Activated T-cell treated with anti-CD3 and anti-CD28 coated beads for 24 hours (primary cell): Measurements from ENCODE around the gene GRIN2C.
"Not testable (repeated sequence)": the region's sequence is repeated elsewhere in the genome, so short reads cannot be mapped to it uniquely, and the experiment has no call there.

ENCODE experiments used
- DNase-seq: peaks from one replicate; pipeline ENCODE4 v3.0.0-alpha.2; 2020; ENCODE audit warnings: low read depth

Gene GRIN2C

DNA sequence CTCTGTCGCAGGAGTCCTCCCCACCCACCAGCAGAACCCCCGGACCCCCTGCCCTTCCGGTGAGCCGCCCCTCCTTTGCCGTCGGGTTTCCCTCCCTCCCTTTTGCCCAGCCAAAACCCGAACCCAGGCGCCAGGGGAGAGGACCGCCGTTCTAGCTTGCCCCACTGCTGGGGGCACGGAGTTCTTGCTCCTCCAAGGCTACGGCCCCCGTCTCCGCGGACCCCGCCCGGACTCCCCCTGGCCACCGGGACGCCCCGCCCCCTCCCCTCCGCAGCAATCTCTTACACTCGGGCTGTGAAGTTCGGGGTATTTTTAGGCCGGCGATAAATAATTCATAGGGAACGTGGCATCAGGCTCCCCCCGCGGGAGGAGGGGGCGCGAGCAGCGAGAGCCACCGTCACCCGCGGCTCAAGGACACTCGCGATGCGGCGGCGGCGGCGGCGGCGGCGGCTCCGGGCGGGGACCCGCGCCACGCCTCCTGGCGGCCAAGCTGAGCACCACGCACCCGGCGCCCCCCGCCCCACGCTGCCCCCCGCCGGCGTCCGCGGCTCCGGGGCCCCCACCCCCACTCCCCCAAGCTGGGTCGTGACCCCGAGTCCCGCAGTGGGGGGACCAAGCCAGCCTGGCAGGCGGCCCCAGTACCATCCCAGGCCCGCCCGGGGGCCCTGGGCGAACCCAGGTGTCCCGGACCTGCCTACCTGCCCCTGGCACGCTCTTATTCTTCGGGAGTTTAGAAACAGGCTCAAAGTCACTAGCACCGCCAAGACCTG, at the start of gene GRIN2C:
TSS of gene GRIN2C (minus strand) at position 427 of the 770 bp plus-strand sequence. CDS start 4,793 bp downstream, outside the sequence.
- no peak for DNase-seq

DNA sequence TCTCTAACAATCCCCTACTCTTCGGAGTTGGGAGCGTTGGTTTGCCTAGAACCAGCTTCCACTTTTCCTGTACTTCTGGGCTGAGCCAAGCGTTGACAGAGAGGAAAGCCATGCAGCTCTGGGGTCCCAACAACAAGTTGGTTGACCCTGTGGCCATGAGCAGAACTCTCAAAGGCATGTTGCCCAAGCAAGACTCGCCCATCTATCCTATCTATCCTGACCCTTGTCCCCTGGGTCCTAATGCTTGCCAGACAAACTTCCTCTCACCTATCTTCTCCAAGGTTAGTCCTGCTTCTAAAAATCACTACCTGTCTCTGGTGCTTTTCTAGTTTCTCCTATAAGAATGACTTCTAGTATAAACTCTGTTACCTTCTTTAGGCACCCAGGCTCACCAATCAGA, 49.4 kb upstream of the GRIN2C start:
- DNase-seq: not testable (repeated sequence)

DNA sequence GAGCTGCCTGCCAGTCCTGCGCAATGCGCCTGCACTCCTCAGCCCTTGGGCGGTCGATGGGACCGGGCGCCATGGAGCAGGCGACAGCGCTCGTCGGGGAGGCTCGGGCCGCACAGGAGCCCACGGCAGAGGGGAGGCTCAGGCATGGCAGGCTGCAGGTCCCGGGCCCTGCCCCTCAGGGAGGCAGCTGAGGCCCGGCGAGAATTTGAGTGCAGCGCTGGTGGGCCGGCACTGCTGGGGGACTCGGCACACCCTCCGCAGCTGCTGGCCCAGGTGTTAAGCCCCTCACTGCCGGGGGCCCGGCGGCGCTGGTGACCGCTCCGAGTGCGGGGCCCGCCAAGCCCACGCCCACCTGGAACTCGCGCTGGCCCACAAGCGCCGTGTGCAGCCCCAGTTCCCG, 47.3 kb upstream of the GRIN2C start:
- no peak for DNase-seq

DNA sequence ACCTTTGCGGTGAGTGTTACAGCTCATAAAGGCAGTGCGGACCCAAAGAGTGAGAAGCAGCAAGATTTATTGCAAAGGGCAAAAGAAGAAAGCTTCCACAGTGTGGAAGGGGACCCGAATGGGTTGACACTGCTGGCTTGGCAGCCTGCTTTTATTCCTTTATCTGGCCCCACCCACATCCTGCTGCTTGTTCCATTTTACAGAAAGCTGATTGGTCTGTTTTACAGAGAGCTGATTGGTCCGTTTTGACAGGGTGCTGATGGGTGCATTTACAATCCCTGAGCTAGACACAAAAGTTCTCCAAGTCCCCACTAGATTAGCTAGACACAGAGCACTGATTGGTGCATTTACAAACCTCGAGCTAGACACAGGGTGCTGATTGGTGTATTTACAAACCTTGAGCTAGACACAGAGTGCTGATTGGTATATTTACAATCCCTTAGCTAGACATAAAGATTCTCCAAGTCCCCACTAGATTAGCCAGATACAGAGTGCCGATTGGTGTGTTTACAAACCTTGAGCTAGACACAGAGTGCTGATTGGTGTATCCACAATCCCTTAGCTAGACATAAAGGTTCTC, 46.6 kb upstream of the GRIN2C start:
- DNase-seq: not testable (repeated sequence)

DNA sequence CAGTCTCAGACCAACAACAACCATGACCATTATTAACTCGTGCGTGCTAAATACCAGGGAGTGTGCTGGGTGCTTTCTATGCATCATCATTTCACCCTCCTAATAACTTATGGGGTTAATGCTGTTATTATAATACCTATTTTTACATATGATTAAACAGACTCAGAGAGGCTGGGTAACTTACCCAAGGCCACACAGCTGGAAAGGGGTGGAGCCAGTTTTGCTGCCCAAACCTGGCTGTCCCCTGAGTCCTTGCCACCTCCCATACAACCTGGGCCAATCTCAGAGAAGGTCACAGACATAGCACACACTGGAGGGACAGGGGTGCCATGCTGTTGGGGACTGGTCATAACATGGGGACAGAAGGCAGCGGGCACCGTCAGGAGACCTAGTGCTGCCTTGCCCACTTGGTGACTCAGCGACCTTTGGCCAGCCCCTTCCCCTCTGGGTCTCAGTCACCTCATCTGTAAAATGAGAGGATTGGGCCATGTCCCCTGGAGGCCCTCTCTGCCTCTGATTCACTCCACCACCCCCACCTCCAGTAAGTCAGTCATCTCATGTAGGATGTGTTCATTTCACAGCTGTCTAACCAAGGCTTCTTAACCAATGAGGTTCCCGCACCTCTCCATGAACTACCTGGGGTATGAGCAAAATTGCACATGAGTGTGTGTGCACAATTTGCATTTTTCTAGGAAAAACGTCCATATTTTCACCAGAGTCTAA, 45.2 kb upstream of the GRIN2C start:
- no peak for DNase-seq

DNA sequence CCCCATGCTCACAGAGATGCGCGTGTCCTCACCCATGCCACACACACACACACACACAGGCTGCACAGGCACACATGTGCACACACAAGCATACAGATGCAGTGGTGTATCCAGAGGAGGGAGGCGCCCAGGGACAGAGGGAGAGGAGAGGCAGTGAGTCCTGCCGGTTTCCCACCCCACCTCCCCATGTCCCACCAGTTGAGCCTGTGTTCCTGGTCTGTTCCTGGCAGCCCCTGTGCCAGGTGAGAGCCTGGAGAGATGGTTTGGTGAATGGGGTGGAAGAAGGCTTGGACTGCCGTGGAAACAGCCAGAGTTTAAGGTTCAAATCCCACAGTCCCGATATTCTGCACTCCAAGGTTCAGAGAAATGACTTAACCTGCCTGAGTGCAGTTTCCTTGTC, 44.0 kb upstream of the GRIN2C start:
- DNase-seq: no peak

DNA sequence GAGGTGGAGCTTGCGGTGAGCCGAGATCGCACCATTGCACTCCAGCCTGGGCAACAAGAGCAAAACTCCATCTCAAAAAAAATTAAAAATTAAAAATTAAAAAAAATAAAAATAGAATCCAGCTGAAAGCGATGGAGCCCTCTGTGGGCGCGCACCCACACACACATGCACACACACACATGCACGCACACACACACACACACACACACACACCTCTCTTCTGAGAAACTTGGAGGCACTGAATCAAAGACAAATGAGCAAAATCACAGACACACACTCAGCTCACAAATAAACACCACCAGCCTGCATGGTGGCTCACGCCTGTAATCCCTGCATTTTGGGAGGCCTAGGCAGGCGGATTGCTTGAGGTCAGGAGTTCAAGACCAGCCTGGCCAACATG, 43.3 kb upstream of the GRIN2C start:
- DNase-seq: no peak

DNA sequence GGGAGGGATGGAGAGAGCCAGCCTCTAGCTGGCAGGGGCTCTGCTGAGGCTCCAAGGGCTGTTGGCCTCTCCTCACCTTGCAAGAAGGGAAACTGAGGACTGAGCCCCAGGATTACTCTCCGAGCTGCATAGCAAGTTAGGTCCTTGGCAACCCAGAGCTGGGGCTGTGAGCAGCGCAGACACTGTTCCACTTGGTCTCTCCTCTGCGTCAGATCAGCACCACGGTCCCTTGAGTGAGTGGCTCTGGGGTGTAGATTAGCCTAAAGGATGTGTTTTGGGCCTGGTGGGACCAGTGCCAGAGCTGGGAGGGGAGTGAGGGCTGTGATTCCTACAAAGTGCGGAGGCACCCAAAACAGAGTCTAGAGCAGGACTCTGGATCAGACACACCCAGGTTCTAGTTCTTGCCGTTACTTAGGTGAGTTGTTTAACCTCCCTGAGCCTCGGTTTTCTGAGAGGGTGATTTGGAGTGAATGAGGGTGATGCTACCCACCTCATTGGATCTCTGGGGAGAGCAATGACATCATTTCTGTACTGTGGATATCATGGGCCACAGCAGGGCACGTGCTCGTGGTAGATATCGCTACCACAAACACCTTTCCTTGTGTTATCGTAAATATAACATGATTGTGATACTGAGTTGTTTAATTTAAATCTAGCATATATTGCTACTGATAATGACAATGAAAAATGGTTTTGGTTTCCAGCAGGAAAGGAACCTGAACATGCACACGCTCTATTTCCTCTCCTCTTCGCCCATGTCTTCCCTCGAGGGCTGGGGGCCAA, 41.9 kb upstream of the GRIN2C start:
- no peak for DNase-seq

DNA sequence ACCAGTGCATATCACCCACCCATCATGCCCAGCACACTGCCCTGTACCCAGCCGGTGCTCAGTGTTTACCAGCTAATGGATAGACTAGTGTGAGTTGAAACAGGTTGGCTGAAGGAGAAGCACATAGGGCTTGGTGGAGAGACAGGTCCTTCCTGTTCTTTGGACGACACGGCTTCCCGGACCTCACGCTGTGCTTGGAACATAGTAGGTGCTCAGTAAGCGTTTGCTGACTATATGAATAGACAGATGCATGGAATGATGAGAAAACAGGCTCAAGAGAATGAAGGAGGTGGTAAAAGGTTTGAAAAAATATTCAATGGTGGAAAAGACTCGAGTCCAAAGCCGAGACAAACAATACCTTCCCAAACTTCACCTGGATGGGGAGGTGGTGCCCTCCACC, 40.5 kb upstream of the GRIN2C start:
- DNase-seq: no peak

DNA sequence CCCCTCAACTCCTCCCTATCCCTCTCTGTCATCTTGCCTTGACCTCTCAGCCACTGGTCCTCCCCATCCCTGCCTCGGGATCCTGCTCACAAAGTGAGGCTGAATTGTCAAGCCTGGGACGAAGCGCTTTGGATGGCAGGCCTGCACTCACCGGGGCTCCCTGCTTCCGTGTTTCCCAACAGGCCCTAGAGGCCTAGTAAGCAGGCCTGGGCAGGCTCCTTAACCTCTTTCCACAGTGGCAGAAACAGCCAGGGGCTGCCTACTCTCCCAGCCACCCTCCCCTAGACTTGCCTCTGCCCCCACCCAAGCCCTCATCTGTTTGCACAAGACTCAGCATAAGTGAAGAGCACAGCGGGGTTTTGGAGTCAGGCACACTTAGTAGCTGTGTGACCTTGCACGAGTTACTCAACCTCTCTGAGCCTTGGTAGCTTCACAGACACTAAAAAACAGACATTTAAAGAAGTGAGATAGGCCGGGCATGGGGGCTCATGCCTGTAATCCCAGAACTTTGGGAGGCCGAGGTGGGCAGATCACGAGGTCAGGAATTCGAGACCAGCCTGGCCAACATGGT, 38.8 kb upstream of the GRIN2C start:
- DNase-seq: no peak

DNA sequence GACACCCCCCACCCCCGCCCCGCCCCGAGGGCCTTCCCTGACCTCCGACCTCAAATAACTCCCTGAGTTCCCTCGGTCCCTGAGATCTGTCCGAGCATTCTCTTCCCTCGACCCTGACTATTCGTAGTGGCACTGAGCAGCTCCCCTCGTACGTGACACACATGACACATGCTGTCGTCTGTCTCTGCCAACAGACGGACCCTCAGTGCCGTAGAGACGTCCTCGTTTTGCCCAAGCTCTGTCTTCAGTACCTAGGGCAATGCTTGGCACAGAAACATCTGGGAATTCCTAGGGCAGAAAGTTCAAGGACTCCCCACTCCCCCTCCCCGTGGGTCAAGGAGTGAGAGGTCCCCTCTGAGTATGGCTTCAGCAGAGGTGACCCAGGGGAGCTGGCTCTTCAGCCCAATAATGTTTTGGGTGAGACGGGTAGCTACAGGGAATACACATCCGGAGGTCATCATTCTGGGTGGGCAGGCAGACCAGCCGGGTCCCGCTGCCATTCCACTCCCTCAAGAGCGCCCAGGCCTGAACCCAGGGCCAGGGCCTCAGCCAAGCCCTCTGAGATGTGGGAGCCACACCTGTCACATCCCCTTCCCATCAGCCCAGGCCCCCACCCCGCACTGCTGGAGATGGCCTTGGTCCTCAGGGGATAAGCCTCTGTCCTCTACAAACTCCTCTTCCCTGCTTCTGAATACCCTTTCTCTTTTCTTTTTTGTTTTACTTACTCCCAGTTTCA, 34.4 kb upstream of the GRIN2C start:
- DNase-seq: no peak

DNA sequence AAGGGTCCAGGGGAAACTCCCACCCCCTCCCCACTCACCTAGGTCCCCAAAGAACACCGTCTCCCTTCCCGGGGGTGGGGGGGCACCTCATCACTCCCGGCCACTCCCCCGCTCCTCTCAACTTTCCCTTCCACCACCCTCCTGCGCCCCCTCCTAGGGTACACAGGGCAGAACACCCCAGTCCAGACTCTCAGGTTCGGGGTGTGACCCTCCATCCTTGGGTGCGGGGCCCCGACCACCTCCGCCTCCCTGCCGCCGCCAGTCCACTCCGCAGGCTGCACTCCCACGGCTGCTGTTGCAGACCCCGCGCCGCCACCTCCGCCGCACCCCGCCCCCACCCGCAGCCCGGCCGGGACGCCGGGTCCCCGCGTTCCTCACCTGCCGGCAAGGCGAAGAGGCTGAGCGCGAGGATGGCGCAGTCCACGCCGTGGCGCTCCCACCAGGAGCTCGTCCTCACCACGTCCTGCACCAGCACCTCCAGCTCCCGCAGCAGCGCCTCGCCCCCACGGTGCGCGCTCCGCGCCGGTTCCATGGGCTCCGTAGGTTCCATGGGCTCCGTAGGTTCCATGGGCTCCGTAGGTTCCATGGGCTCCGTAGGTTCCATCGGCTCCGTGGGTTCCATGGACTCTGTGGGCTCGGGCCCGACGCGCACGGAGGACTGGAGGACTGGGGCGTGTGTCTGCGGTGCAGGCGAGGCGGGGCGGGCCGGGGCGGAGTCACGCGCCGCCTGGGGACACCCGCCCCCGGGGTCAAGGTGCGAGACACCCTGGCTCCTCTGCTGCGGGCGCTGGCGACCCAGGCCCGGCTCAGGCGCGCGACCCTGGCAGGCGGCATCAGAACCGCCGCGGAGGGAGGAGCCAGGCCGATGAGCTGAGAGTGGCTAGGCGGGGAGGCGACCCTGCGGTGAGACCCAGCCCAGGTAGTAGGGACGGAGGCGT, 33.6 kb upstream of the GRIN2C start, which contains the start of gene FADS6:
TSS of gene FADS6 (minus strand) at position 660 of the 938 bp plus-strand sequence. CDS start at position 622, 38 bp downstream.
- no peak for DNase-seq

DNA sequence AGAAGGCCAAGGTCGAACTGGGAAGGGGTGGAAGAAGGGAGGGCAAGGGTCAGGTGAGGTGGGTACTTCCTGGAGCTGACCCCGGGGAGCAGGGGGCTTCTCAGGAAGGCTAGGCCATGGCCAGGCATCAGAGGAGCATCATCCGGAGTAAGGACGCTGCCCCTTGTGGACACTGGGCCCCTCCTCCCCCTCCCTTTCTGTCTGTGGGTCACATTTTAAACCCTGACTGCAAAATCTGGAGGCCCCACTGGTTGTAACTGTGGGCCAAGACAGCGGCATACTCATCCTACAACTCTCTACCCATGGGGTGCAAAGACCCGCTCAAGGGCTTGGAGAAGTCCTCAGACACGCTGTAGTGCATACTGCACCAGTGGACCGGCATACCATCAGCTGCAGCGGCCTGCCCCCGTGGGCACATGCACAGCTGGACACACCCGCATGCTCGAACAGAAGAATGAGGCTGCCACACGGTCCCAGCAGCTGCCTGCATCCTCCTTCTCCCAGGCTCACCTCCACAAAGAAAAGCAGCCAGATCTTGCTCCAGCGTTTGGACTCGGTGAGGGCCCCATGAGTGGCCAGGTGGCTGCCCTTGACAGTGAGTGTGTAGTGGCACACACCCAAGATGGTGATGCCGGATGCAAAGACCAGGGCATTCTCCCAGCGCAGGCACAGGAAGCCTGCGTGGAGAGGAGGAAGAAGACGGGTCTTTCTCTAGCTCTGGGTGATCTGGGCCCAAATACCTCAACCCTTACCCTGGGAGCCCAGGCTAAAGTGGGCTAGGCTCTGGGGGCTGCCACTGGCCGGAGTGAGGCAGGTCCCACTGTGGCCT, 32.5 kb upstream of the GRIN2C start:
- no peak for DNase-seq

DNA sequence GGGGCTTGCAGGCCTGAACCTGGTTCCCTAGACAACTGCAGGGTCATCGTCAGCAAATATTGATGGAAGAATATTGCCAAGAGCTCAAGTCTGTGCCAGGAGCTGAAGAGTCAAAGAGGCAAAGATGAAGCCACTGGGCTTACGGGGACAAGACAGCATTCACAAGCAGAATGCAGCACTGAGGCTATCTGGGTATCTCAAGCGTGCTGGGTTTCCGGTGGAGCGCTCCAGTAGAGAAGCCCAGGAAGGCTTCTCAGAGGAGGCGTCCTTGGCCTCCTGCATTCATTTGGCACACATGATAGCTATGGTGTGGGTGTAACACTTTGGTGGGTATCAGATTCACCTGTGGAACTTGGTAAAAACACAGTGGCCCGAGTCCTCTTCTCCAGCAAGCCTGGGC, 30.9 kb upstream of the GRIN2C start:
- no peak for DNase-seq

DNA sequence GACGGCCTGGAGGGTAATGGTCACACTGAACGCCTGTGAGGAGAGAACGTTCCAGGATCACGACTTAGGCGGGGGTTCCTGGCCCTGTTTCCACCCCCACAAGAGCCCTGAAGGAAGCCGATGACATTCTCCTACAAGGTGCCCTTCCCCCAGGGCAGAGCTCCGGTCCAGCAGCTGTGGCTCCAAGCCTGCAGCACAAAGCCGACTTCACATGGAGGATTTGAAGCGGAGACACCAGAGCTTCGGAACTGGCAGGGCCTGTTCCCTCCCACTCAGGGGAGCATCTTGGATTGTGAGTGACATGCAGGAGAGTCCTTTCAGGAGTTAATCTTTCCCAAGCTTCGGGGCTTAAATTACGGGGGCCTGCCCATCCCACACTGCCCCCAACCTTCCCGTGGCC, 28.8 kb upstream of the GRIN2C start:
- DNase-seq: no peak

DNA sequence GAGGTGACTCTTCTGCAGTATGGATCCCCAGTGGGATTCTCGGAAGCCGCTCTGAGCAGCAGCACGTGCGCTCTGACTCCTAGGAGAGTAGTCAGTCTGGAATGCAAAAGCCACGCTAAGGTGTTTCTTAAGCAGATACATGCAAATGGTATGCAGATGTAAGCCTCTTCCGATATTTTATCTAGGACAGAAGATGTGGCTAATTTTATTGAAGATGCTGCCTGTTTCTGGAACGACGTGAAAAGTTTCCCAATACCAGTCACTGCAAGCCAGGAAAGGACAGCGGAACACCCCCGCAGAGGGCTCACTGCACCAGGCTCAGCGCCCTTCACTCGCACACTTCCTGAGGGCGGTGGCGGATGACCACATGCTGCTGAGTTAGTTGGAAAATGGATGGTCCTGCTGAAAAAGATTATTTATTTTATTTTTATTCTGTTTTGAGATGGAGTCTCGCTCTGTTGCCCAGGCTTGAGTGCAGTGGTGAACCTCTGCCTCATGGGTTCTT, 23.6 kb upstream of the GRIN2C start:
- no peak for DNase-seq

DNA sequence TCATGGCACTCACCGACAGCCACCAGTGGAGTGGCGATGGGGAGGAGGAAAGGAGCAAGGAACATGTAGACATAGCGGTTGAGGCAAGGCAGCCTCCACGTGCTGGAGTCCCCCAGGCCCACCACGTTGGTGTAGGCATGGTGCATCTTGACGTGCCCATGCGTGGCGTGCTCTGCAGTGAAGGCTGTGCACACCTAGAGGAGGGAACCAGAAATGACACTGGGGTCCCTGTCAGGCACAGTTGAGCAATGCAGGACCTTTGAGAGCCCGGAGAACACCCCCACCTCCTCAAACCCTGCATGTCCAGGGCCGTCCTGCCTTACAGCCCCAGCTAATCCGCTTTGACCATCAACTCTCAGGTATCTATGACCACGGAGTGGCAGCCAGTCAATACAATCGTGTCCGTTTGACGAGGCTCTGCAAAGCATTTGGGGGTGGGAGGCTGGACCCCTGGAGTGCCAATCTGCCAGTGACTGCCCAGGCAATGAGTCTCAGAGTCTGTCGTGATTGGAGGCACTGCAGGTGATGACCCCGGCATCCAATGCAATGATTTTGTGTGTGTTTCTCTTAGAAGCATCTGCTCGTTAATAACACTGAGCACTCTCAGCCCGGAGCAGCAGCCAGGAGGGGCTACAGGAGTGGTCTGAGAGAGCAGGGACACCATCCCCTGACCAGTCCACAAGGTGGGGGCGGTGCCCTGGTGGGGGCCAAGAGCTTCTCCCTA, 23.0 kb upstream of the GRIN2C start:
- DNase-seq: no peak

DNA sequence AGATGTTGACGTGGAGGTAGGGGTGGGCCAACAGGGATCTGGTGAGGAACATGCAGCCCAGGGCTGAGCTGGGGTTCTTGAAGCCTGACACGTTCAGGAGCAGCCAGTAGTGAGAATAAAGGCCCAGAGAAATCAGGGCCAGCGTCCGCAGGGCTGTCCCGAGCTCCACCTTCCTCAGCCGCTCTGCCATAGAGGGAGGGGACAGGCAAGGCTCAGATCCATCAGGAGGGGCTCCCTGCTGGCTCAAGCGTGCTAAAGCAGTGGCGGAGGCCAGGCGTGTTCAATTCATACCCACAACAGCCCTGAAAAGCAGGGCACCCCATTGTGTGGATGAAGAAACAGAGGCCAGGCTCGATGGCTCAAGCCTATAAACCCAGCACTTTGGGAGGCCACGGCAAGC, 21.4 kb upstream of the GRIN2C start:
- no peak for DNase-seq
